C4-2B (cell line): ENCODE results near the gene SCN5A.
"Not testable (repeated sequence)": the region's sequence is repeated elsewhere in the genome, so short reads cannot be mapped to it uniquely, and the experiment has no call there.

Source experiments
- H3K27ac ChIP-seq: fragments of 450-650 bp; 2 replicates; pipeline ENCODE4 v1.5.1; 2017
- CTCF ChIP-seq: fragments of 450-650 bp; conservative IDR thresholded peaks from 2 replicates; pipeline ENCODE4 v1.5.1; 2017; ENCODE audit warnings: mild to moderate bottlenecking
- ZFX ChIP-seq: fragments of 450-650 bp; IDR thresholded peaks from 2 replicates; pipeline ENCODE4 v1.6.1; 2017

SCN5A gene

GRCh38 chr3:38573556-38573955 lies 75.9 kb downstream of the SCN5A start:
- H3K27ac ChIP-seq: no peak overlapping the region
- TF ChIP-seq CTCF: no peak
- no peak for TF ChIP-seq ZFX

- no peak for TF ChIP-seq CTCF
- no peak for TF ChIP-seq ZFX
- H3K27ac ChIP-seq: no peak overlapping the region
These were observed 76.4 kb downstream of the SCN5A start for GRCh38 chr3:38573111-38573510.

- TF ChIP-seq CTCF: no peak
- no peak for TF ChIP-seq ZFX
- H3K27ac ChIP-seq: no peak overlapping the region
These were observed 82.0 kb downstream of the SCN5A start for GRCh38 chr3:38567498-38567897.

- not testable (repeated sequence) for H3K27ac ChIP-seq
These were observed 82.7 kb downstream of the SCN5A start for GRCh38 chr3:38566794-38567193.

- TF ChIP-seq CTCF (no peak), ZFX (no peak)
These were observed 83.3 kb downstream of the SCN5A start for GRCh38 chr3:38566215-38566528.

GRCh38 chr3:38565339-38566214 lies 83.9 kb downstream of the SCN5A start:
- TF ChIP-seq ZFX (no peak), CTCF (no peak)
- H3K27ac ChIP-seq: no peak overlapping the region

More at GRCh38 chr3:38566215-38566528, 83.3 kb downstream of the SCN5A start:
- no peak overlapping the region for H3K27ac ChIP-seq

- no peak for TF ChIP-seq ZFX
- TF ChIP-seq CTCF: no peak
- H3K27ac ChIP-seq: no peak overlapping the region
These were observed 84.7 kb downstream of the SCN5A start for GRCh38 chr3:38564631-38565338.
